Ramos (cell line): ENCODE measurements around the gene ZBTB24.

Experiments used
- in situ Hi-C: fragments of 300-500 bp; cut with MboI; formaldehyde crosslinking; loops from one replicate; pipeline ENCODE4 v1.14.3; 2022; ENCODE audit warnings: low sequenced_read_pairs; ENCODE audit not compliant: unreplicated experiment

ZBTB24 gene

GRCh38 chr6:109482905-109483734 lies at the start of gene ZBTB24:
ZBTB24 (minus strand) TSS chr6:109483219; CDS start chr6:109482026, 1,193 bp downstream.
- in situ Hi-C loops, result no loop called here

- in situ Hi-C loops, result loop anchor here (25.0 kb wide), 1 partner anchor 856 kb away; no protein-coding TSS in a partner anchor
Measured at GRCh38 chr6:109531446-109531845, 48.4 kb upstream of the ZBTB24 start.

DNA sequence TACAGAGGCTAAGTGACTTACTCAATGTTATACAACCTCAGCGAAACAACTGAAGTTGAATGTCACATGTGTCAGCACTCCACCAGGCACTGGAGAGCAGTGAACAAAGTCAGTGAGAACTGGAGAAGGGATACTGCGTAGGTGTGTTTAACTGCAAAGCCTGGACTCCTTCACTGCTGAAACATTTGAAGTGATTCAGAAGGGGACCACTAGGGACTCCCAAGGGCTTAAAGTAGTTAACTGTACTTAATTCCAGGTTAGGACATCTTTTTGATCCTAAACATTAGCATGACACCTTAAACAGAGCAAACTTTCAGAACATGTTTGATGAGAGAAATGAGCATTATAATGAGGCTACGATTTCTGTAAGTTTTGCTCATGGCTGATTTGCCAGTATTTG lies 45.0 kb upstream of the ZBTB24 start:
- in situ Hi-C loops, result loop anchor here (10.0 to 25.0 kb wide), 2 partner anchors 517 to 859 kb away; no protein-coding TSS in a partner anchor

- in situ Hi-C loops, result loop anchor here (10.0 to 25.0 kb wide), 2 partner anchors 518 to 860 kb away; no protein-coding TSS in a partner anchor
Measured at GRCh38 chr6:109526905-109527628, 44.0 kb upstream of the ZBTB24 start.

GRCh38 chr6:109524129-109524528 lies 41.1 kb upstream of the ZBTB24 start:
- in situ Hi-C loops, result loop anchor here (10.0 kb wide), 1 partner anchor 521 kb away; no protein-coding TSS in a partner anchor

DNA sequence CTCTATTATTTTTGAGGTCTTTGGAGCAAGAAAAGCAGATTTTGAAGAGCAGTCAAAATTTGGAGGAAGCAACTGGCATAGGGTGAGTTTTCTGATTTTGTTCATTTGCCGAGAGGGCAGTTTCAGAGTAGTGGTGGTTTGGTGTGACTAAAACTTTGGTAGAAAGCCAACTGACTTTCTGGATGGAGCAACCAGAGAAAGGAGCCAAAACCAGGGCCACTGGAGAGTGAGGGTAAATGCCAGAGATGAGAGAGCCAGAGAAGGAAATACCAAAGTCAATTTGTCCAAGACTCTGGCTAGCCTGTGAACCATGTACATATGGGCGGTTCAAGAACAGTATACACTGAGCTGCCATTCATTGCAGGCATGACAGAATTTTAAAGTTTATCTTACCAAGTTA lies 40.5 kb upstream of the ZBTB24 start:
- in situ Hi-C loops, result loop anchor here (10.0 kb wide), 1 partner anchor 521 kb away; no protein-coding TSS in a partner anchor

DNA sequence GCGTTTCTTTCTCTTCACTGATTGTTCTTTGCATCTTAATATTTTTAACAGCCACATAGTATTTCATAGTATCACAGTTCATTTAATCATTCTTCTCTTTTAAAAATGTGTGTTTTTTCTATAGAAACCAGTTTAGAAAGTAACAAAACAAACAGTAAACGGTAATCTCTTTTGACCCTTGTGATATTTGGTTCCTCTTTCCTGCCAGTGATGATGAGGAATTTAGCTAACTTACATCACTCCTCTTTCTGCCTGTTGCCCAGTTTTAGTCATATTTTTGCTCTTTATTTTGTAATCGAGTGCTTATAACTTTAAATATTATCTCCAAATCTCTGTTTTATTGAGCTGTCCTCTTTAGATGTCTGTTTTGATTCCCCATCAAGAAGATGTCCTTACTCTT lies 38.1 kb upstream of the ZBTB24 start:
- in situ Hi-C loops, result loop anchor here (10.0 kb wide), 1 partner anchor 524 kb away; no protein-coding TSS in a partner anchor

DNA sequence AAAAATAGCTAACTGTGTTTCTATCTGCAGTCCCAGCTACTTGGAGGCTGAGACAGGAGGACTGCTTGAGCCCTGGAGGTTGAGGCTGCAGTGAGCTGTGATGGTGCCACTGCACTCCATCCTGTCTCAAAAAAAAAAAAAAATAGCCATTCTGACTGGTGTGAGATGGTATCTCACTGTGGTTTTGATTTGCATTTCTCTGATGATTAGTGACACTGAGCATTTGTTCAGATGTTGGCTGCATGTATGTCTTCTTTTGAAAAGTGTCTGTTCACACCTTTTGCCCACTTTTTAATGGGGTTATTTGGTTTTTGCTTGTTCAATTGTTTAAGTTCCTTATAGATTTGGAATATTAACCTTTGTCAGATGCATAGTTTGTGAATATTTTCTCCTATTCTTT lies 36.6 kb upstream of the ZBTB24 start:
- in situ Hi-C loops, result loop anchor here (10.0 kb wide), 1 partner anchor 525 kb away; no protein-coding TSS in a partner anchor

DNA sequence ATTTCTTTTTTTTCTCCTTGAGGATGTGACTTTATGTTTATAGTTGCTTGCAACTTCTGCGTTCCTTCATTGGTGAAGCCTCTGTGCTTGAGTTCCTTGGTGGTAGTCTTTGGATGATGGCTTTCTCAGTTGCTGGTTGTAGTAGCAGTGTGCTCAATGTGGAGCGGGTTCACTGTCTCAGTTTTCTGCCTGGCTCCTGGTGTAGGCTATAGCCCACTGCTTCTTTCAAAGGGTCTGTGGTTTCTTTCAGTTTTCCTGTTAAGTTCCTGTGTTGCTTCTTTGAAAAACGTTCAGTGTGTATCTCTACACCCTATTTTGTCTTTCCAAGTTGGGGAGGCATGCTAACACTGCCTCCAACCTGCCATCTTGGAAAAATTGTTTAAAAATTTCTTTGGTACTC lies 33.9 kb upstream of the ZBTB24 start:
- in situ Hi-C loops, result no loop called here

DNA sequence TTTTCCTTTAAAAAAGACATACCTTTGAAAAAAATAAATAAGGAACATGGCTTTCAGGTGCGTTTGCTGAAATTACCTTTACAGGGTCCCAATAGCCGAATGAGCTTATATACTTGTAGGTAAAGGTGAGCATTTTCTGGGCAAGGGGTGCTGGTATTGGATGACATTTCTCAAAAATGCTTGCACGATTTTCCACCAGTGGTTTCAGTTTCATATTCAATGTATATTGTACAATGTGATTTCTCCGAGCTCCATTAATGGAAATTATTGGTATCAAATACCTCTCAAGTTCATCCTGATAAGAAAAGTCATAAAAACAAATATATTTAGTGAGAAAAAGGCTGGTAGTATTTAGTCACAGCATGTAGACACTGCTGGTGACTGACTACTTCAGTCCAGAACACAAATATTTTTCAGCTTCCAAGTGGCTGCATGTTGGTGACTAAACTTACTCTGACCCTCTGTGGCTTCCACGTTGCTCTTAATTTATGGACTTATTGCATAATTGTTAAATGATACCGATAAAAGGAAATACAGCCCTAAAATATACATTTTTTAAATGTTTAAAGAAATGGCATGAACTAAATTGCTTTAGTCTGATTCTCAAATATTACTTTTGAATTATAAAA lies 32.9 kb upstream of the ZBTB24 start:
- in situ Hi-C loops, result no loop called here

GRCh38 chr6:109514946-109515345 lies 31.9 kb upstream of the ZBTB24 start:
- in situ Hi-C loops, result no loop called here

DNA sequence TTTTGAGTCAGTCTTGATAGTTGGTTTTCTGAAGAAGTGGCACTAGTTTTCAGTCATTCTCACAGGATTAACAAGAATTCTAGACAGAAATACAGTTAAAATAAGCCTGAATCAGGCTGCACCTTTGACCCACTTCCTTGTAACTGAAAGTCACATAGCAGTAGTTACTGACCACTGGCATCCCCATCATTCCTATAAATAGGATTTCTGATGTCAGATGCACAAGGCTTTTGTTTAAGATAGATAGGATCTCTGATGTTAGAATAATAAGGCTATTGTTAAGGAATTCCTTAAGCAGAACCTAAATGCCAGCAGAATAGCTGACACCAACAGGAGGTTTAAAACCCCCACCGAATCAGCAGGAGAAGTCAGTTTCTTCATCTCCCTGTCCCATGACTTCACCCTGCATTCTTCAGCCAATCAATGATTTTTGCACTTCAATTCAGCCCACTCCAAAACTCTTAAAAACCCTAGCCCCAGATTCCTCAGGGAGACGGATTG lies 30.6 kb upstream of the ZBTB24 start:
- in situ Hi-C loops, result no loop called here

DNA sequence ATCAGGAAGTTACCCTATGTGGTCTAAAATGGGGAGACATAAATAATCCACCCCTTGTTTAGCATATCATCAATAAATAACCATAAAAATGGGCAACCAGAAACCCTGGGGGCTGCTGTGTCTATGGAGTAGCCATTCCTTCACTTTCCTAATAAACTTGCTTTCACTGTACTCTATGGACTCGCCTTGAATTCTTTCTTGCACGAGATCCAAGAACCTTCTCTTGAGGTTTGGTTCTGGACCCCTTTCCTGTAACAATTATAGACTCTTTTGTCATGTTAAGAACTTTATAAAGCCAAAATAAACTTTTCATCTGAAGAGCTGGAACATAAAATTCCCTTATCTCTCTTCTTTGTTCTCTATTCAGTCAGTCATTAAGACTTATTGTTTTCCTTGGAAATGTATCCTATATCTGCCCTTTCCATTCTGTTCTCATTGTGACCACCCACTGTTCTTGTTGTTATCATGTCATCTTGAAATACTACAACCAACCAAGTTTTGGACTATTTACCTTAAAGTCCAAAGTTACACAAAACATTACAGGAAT lies 29.3 kb upstream of the ZBTB24 start:
- in situ Hi-C loops, result no loop called here

DNA sequence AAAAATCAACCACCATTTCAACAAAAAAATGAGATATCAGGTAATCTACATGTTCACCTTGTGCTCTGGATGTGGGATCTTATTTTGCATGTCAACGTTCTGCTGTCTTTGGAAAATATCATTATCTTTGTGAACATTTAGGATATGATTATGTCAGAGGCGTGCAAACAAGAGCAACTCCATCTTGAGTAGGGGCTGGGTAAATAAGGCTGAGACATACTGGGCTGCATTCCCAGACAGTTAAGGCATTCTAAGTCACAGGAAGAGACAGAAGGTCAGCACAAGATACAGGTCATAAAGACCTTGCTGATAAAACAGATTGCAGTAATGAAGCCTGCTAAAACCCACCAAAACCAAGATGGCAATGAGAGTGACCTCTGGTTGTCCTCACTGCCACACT lies 28.8 kb upstream of the ZBTB24 start:
- in situ Hi-C loops, result no loop called here

DNA sequence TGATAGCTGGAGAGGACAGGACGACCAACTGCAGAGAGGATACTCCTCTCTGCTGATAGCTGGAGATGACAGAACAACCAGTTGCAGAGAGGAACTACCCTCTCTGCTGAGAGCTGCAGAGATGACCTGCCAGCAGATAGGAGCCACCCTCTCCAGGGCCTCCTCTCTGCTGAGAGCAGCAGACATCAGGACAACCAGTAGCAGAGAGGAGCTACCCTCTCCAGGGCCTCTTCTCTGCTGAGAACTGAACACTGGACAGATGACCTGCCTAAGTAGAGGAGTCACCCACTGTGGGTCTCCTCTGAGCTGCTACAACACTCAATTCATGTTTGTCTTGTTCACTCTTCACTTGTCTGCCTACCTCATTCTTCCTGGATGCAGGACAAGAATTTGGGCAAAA lies 27.3 kb upstream of the ZBTB24 start:
- in situ Hi-C loops, result no loop called here

GRCh38 chr6:109508166-109508860 lies 25.3 kb upstream of the ZBTB24 start:
- in situ Hi-C loops, result no loop called here

- in situ Hi-C loops, result no loop called here
Measured at GRCh38 chr6:109507490-109508072, 24.6 kb upstream of the ZBTB24 start.

GRCh38 chr6:109506841-109507240 lies 23.8 kb upstream of the ZBTB24 start:
- in situ Hi-C loops, result no loop called here

GRCh38 chr6:109506314-109506713 lies 23.3 kb upstream of the ZBTB24 start:
- in situ Hi-C loops, result no loop called here
